Measurements from ENCODE around the gene PCBP3. TPM values are rescaled to one million over a fixed set of nuclear protein-coding genes. Genes with fewer than 3 reads are reported as not detected.

The PCBP3 gene
- total and polyA plus RNA-seq, 2 of the 13 experiments (the other 11 are each of a cell fraction or from before 2014, with no cell fraction given) = not detected

DNA sequence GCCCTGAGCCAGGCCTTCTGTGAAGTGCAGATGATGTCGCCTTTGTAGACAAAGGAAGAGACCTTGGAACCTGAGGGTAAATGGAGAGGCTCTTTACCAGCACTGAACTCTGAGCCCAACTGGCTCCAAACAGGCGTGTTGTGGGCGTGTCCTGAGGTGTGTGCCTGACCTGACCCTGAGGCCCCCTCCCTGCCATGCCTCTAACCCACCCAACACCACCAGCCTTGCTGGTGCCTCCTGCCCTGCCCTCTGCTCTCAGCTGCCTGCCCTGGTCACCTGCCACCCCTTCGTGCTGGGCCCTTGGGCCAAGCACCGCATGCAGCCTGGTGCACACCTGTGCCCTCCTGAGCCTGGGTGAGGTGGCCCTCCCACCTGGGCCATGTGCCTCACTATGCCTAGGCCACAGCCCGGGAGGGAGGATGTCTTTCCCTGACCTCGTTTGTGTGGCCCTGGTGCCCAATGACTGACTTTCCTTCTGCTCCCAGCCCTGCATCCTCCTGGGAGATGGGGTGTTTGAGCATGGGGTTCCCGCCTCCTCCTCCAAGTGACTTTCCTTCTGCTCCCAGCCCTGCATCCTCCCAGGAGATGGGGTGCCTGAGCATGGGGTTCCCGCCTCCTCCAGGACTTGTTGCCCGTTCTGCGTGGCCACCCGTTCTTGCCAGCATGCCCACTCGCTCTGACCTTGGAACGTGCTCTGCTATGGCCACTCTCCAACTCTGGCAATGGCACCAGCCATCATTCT lies 157.0 kb downstream of the PCBP3 start (continued):
- TF ChIP-seq, protein P1, sequence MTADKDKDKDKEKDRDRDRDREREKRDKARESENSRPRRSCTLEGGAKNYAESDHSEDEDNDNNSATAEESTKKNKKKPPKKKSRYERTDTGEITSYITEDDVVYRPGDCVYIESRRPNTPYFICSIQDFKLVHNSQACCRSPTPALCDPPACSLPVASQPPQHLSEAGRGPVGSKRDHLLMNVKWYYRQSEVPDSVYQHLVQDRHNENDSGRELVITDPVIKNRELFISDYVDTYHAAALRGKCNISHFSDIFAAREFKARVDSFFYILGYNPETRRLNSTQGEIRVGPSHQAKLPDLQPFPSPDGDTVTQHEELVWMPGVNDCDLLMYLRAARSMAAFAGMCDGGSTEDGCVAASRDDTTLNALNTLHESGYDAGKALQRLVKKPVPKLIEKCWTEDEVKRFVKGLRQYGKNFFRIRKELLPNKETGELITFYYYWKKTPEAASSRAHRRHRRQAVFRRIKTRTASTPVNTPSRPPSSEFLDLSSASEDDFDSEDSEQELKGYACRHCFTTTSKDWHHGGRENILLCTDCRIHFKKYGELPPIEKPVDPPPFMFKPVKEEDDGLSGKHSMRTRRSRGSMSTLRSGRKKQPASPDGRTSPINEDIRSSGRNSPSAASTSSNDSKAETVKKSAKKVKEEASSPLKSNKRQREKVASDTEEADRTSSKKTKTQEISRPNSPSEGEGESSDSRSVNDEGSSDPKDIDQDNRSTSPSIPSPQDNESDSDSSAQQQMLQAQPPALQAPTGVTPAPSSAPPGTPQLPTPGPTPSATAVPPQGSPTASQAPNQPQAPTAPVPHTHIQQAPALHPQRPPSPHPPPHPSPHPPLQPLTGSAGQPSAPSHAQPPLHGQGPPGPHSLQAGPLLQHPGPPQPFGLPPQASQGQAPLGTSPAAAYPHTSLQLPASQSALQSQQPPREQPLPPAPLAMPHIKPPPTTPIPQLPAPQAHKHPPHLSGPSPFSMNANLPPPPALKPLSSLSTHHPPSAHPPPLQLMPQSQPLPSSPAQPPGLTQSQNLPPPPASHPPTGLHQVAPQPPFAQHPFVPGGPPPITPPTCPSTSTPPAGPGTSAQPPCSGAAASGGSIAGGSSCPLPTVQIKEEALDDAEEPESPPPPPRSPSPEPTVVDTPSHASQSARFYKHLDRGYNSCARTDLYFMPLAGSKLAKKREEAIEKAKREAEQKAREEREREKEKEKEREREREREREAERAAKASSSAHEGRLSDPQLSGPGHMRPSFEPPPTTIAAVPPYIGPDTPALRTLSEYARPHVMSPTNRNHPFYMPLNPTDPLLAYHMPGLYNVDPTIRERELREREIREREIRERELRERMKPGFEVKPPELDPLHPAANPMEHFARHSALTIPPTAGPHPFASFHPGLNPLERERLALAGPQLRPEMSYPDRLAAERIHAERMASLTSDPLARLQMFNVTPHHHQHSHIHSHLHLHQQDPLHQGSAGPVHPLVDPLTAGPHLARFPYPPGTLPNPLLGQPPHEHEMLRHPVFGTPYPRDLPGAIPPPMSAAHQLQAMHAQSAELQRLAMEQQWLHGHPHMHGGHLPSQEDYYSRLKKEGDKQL (CRISPR knock-in tag; IDR thresholded peaks at IDR 0.05; ENCODE audit: low read depth) = no peak
- no peak for TF ChIP-seq ATF7 (IDR thresholded peaks at IDR 0.05)
- TF ChIP-seq ATF7 (CRISPR knock-in tag; IDR thresholded peaks at IDR 0.05) = no peak
- peak; percentile 19; the same call in 1 of the 2 replicates for TF ChIP-seq TBX2 (CRISPR knock-in tag; IDR thresholded peaks at IDR 0.05; ENCODE audit: borderline replicate concordance)
- no peak for TF ChIP-seq NKX3-1 (CRISPR knock-in tag; IDR thresholded peaks at IDR 0.05)
- TF ChIP-seq GMEB1 (CRISPR knock-in tag; IDR thresholded peaks at IDR 0.05; ENCODE audit: borderline replicate concordance) = no peak
- peak; percentile 43 for TF ChIP-seq ZNF687 (CRISPR knock-in tag; IDR thresholded peaks at IDR 0.05)
- no peak for TF ChIP-seq RCOR2 (CRISPR knock-in tag; IDR thresholded peaks at IDR 0.05)
- TF ChIP-seq SP2 (CRISPR knock-in tag; IDR thresholded peaks at IDR 0.05) = no peak
- TF ChIP-seq, protein P2, sequence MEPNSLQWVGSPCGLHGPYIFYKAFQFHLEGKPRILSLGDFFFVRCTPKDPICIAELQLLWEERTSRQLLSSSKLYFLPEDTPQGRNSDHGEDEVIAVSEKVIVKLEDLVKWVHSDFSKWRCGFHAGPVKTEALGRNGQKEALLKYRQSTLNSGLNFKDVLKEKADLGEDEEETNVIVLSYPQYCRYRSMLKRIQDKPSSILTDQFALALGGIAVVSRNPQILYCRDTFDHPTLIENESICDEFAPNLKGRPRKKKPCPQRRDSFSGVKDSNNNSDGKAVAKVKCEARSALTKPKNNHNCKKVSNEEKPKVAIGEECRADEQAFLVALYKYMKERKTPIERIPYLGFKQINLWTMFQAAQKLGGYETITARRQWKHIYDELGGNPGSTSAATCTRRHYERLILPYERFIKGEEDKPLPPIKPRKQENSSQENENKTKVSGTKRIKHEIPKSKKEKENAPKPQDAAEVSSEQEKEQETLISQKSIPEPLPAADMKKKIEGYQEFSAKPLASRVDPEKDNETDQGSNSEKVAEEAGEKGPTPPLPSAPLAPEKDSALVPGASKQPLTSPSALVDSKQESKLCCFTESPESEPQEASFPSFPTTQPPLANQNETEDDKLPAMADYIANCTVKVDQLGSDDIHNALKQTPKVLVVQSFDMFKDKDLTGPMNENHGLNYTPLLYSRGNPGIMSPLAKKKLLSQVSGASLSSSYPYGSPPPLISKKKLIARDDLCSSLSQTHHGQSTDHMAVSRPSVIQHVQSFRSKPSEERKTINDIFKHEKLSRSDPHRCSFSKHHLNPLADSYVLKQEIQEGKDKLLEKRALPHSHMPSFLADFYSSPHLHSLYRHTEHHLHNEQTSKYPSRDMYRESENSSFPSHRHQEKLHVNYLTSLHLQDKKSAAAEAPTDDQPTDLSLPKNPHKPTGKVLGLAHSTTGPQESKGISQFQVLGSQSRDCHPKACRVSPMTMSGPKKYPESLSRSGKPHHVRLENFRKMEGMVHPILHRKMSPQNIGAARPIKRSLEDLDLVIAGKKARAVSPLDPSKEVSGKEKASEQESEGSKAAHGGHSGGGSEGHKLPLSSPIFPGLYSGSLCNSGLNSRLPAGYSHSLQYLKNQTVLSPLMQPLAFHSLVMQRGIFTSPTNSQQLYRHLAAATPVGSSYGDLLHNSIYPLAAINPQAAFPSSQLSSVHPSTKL (CRISPR knock-in tag; IDR thresholded peaks at IDR 0.05) = 0 out of 2 replicates have a peak, but pooled peaks have one; percentile 21
- TF ChIP-seq NR1H2 (CRISPR knock-in tag; IDR thresholded peaks at IDR 0.05; ENCODE audit: borderline replicate concordance, low read depth) = no peak

All from HepG2 (cell line).